Panc1 (cell line): ENCODE measurements around the gene WDHD1. TPM values are rescaled to one million over a fixed set of nuclear protein-coding genes. Genes with fewer than 3 reads are reported as not detected.
A peak's percentile ranks its signal among the peaks of the same experiment; 100 is the strongest.

Source experiments
- ATAC-seq: fragments of 200-7000 bp; cut with Tn5 transposase; 2 replicates; pipeline ENCODE4 v1.9.1; 2020; ENCODE audit warnings: mild to moderate bottlenecking, moderate library complexity
- BruUV-seq: library from RNA; stranded (reverse); fragments of 400-500 nt; replicated peaks from 2 replicates; lab custom pipeline; 2021; lab: Mats Ljungman, UMichigan
- CTCF ChIA-PET: fragments of 300-600 bp; sonication (Branson Sonifier 250); formaldehyde crosslinking; loops from one replicate; lab custom pipeline; 2022; ENCODE audit warnings: antibody characterized with exemption; lab: Charles Lee
- POLR2A ChIA-PET: fragments of 300-600 bp; sonication (Branson Sonifier 250); formaldehyde crosslinking; loops from one replicate; lab custom pipeline; 2022; ENCODE audit warnings: antibody characterized with exemption; lab: Charles Lee
- DNase-seq: peaks from one replicate; pipeline ENCODE4 v3.0.0-alpha.2; 2010; ENCODE audit warnings: low read depth, low spot score
- H3K27ac ChIP-seq: 2 replicates; pipeline ENCODE4 v1.5.1; 2011; ENCODE audit warnings: mild to moderate bottlenecking, low read length, inconsistent platforms
- H3K27me3 ChIP-seq: fragments of 200-500 bp; sonication (Bioruptor generic); 2 replicates; pipeline ENCODE4 v1.6.0; 2014; ENCODE audit warnings: low read length, inconsistent platforms; ENCODE audit not compliant: control insufficient read depth, insufficient read depth
- H3K36me3 ChIP-seq: fragments of 200-500 bp; sonication (Bioruptor generic); 2 replicates; pipeline ENCODE4 v1.5.1; 2014; ENCODE audit warnings: inconsistent platforms, mild to moderate bottlenecking, low read length, moderate library complexity; ENCODE audit not compliant: control insufficient read depth, insufficient read depth
- H3K4me1 ChIP-seq: 2 replicates; pipeline ENCODE4 v1.5.1; 2011; ENCODE audit warnings: inconsistent platforms, mild to moderate bottlenecking, low read length, moderate library complexity; ENCODE audit not compliant: control insufficient read depth, insufficient read depth
- H3K4me3 ChIP-seq, 2 experiments: 2 replicates each; pipeline ENCODE4 v1.5.1; 2011 to 2012; ENCODE audit warnings: low read depth in 2 of 2, low read length in 2 of 2, mild to moderate bottlenecking in 2 of 2, inconsistent platforms in 1 of 2, moderate library complexity in 1 of 2
- H3K9me3 ChIP-seq: fragments of 200-500 bp; sonication (Bioruptor generic); 2 replicates; pipeline ENCODE4 v1.5.1; 2014; ENCODE audit warnings: low read depth, mild to moderate bottlenecking, inconsistent platforms, low read length, moderate library complexity; ENCODE audit not compliant: control insufficient read depth, insufficient read depth
- CTCF ChIP-seq: fragments of 450-650 bp; IDR thresholded peaks from 2 replicates; pipeline ENCODE4 v1.5.1; 2017; ENCODE audit warnings: mild to moderate bottlenecking
- POLR2AphosphoS5 ChIP-seq: IDR thresholded peaks from 2 replicates; pipeline ENCODE4 v1.6.1; 2012; ENCODE audit warnings: mild to moderate bottlenecking, low read depth, low read length, moderate library complexity
- SIN3A ChIP-seq: IDR thresholded peaks from 2 replicates; pipeline ENCODE4 v1.6.1; 2012; ENCODE audit warnings: low read depth, mild to moderate bottlenecking, low read length, moderate library complexity, borderline replicate concordance; ENCODE audit not compliant: insufficient read depth
- TCF7L2 ChIP-seq: IDR thresholded peaks from 2 replicates; pipeline ENCODE4 v1.6.1; 2011; ENCODE audit warnings: mild to moderate bottlenecking, low read depth, low read length, inconsistent platforms
- in situ Hi-C: cut with HindIII; loops from 2 replicates; pipeline ENCODE4 v1.10.0; 2016; ENCODE audit warnings: low sequenced_read_pairs, low pct_unique_long_range_greater_than_20kb
- intact Hi-C: fragments of 100-400 bp; cut with micrococcal nuclease; formaldehyde crosslinking; loops from one replicate; pipeline ENCODE4 v1.10.0; 2022; ENCODE audit not compliant: unreplicated experiment
- total RNA-seq: library from RNA; stranded (reverse); gene quantifications from one replicate; pipeline ENCODE4 v1.2.1, GENCODE V29; 2021; ENCODE audit not compliant: unreplicated experiment
- TF ChIP-seq, protein P1 (sequence below), 2 experiments: IDR thresholded peaks; 2 replicates each; pipeline ENCODE4 v1.6.1; 2011 to 2012; ENCODE audit warnings: low read depth in 2 of 2, control low read depth in 1 of 2, low read length in 1 of 2, mild to moderate bottlenecking in 1 of 2, moderate library complexity in 1 of 2; ENCODE audit not compliant: insufficient read depth in 1 of 2

The WDHD1 gene
- total RNA-seq, 1 experiment from 2014 or later, result 21.7 TPM

DNA sequence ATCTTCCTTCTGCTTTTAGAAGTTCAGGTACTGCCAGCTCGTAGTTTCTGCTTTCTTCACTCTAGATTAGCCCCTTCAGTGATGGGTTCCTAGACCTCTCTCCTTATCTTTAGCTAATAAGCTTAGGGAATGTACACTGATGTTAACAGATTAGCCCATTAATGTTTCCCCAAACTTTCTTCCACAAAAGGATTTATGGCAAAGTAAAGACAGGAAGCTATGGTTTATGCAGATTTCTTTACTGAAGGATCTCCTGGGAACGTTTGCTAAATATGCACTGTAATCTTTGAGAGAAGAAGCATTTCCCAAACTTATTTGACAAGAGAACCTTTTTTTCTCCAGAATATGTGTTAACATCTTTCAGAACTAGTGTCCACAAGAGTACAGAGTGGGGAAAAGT is 4.3 kb upstream of the WDHD1 start:
- TF ChIP-seq POLR2AphosphoS5 (no peak), SIN3A (no peak), CTCF (no peak)
- TF ChIP-seq, protein P1, sequence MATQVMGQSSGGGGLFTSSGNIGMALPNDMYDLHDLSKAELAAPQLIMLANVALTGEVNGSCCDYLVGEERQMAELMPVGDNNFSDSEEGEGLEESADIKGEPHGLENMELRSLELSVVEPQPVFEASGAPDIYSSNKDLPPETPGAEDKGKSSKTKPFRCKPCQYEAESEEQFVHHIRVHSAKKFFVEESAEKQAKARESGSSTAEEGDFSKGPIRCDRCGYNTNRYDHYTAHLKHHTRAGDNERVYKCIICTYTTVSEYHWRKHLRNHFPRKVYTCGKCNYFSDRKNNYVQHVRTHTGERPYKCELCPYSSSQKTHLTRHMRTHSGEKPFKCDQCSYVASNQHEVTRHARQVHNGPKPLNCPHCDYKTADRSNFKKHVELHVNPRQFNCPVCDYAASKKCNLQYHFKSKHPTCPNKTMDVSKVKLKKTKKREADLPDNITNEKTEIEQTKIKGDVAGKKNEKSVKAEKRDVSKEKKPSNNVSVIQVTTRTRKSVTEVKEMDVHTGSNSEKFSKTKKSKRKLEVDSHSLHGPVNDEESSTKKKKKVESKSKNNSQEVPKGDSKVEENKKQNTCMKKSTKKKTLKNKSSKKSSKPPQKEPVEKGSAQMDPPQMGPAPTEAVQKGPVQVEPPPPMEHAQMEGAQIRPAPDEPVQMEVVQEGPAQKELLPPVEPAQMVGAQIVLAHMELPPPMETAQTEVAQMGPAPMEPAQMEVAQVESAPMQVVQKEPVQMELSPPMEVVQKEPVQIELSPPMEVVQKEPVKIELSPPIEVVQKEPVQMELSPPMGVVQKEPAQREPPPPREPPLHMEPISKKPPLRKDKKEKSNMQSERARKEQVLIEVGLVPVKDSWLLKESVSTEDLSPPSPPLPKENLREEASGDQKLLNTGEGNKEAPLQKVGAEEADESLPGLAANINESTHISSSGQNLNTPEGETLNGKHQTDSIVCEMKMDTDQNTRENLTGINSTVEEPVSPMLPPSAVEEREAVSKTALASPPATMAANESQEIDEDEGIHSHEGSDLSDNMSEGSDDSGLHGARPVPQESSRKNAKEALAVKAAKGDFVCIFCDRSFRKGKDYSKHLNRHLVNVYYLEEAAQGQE (IDR thresholded peaks at IDR 0.05; ENCODE audit: insufficient read depth in 1 of 2, low read depth in 2 of 2, low read length in 1 of 2), result no peak
- in situ Hi-C loops, result no loop called here
- no peaks in the 10 kb centered on the region for H3K27me3 ChIP-seq
- BruUV-seq, result no TSS peak
- no peak overlapping the region for H3K4me3 ChIP-seq
- CTCF ChIA-PET, result no interaction called here
- intact Hi-C loops, result no loop called here
- H3K27ac ChIP-seq, result 0 out of 2 replicates have a peak overlapping the region, but pooled peaks have one; percentile 29
- H3K36me3 ChIP-seq, result peaks cover 22% of the 10 kb centered on the region
- H3K9me3 ChIP-seq, result no peaks in the 10 kb centered on the region
- ATAC-seq, result no peak
- DNase-seq, result no peak
- H3K4me1 ChIP-seq, result peaks cover 16% of the 10 kb centered on the region
- POLR2A ChIA-PET, result interaction anchor here (1.2 kb wide), 1 partner anchor 20 kb away, joined by 4 read pairs; the partner anchor contains the start of gene MAPK1IP1L

- in situ Hi-C loops, result no loop called here
- TF ChIP-seq SIN3A, result no peak
- no peak for TF ChIP-seq TCF7L2
- TF ChIP-seq POLR2AphosphoS5, result no peak
- TF ChIP-seq, protein P1 (IDR thresholded peaks at IDR 0.05; ENCODE audit: insufficient read depth in 1 of 2, low read depth in 2 of 2, low read length in 1 of 2), result no peak
- TF ChIP-seq CTCF, result no peak
- Histone ChIP-seq H3K36me3 (peaks cover 17% of the 10 kb centered on the region), H3K27me3 (no peaks in the 10 kb centered on the region), H3K4me3 (peak overlapping the region; percentile 80 to 94), H3K4me1 (peaks cover 23% of the 10 kb centered on the region), H3K27ac (peak overlapping the region; percentile 96), H3K9me3 (no peaks in the 10 kb centered on the region)
- ATAC-seq (no peak), DNase-seq (no peak)
- POLR2A ChIA-PET, result interaction anchor here (0.7 kb wide), 1 partner anchor 73 kb away, joined by 3 read pairs; no protein-coding TSS in a partner anchor
- CTCF ChIA-PET, result no interaction called here
- intact Hi-C loops, result no loop called here
- BruUV-seq, result no TSS peak
These were observed 1.6 kb upstream of the WDHD1 start for GRCh38 chr14:55028476-55028875.
